ENCODE data around the gene ANKDD1B.

GRCh38 chr5:75611311-75612225 is at the start of gene ANKDD1B:
- no peak for TF ChIP-seq POLR2A (IDR thresholded peaks at IDR 0.05; ENCODE audit: low read length)
- TF ChIP-seq BCL3 (IDR thresholded peaks at IDR 0.05) = no peak
- no peak for TF ChIP-seq CBX8 (IDR thresholded peaks at IDR 0.05)
- TF ChIP-seq EP300 (IDR thresholded peaks at IDR 0.05) = no peak
- no peak for TF ChIP-seq POLR2AphosphoS2 (conservative IDR thresholded peaks at IDR 0.05; ENCODE audit: low read length)
- TF ChIP-seq CTCF (IDR thresholded peaks at IDR 0.05) = no peak
- TF ChIP-seq HMGXB4 (CRISPR knock-in tag; IDR thresholded peaks at IDR 0.05; ENCODE audit: borderline replicate concordance) = no peak
- TF ChIP-seq REST (IDR thresholded peaks at IDR 0.05) = no peak
- no peak for TF ChIP-seq SREBF2 (IDR thresholded peaks at IDR 0.05)
